Epidermal melanocyte (primary cell): ENCODE measurements around the gene HLF.

ENCODE experiments used
- DNase-seq: peaks from one replicate; pipeline ENCODE4 v3.0.0; 2011; ENCODE audit warnings: low spot score; ENCODE audit not compliant: insufficient read length

The HLF gene

DNA sequence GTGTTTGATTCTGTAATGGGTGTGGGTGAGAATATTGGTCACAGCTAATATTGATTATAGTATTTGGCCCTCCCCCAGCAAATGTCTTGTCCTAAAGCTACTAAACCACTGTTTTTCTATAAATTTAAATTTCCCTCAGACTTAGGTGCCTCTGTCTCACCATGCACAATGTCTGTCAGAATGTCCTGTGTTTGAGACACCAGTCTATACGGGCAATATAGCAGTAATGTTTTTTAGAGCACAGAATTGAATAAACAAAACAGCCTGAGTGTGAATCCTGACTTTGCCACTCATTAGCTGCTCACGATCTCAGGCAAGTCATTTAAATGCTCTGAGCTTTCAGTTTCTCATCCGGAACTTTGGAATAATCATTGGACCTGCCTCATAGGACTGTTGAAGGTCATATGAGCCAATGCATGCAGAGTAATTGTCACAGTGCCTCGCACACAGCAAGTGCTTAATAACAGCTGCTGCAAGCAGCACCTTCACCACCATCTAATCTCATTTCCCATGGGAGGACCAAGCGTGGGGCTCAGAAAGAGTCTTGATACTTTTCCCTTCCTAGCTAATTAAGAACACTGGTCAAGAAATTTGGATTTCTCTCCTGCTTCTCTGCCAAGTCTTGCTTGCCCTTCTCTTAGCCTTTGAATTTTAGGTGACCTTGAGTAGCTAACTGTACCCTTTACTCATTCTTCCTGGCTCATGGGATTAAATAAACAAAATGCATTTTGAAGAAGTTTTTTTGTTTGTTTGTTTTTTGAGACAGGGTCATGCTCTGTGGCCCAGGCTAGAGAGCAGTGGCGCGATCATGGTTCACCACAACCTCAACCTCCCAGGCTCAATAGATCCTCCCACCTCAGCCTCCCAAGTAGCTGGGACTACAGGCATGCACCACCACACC is 9.8 kb downstream of the HLF start:
- no peak for DNase-seq

GRCh38 chr17:55275894-55276804 is 11.4 kb downstream of the HLF start:
- no peak for DNase-seq

DNA sequence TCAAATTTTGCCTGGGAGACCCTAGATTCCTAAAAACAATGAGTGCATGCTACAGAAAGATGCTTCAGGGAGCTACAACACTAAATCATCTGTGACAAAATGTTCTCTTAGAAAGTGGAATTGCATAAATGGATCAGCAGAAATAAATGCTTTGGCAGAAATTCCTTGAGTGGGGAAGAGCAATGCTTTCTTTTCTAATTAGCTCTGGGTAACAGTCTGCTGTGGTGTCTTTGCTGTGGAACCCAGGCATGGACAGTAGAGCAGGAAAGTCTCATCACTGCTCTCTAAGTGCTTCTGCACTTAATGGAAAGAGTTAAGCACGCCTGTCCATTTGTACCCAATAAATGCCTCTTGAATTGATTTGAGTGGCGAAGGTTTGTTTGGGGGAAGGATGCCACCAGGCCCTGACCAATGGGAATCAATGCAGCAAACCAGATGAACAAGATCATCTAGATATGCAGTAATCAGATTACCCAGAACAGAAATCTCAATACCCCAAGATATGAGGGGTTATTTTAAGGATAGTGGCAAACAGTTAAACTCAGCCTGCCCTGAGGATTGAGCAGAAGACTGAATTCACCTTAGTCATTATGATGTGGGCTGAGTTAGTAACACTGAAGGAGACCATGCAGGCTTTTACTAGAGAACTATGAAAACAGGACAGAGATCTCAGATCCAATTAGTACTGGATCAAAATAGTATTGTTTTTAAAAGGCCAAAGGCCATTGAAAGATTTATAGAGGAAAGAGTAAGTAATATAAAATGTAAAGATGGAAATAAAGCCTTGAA is 13.6 kb downstream of the HLF start:
- no peak for DNase-seq

DNA sequence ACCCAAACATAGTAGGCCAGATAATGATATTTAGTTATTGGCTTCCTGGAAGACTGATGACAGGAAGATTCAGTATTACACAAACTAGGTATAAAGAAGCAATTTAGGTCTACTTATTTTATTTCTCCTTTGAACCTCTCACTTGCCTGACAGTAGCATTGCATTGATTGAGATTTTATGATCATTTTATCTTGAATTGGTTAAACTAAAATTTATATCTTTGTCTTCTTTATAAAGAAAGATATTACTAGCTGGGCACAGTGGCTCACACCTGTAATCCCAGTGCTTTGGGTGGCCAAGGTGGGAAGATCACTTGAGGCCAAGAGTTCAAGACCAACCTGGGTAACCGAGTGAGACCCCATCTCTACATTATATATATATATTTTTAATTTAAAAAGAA is 14.4 kb downstream of the HLF start:
- DNase-seq: no peak

- DNase-seq: no peak
Measured at GRCh38 chr17:55279788-55280187, 15.0 kb downstream of the HLF start.

- no peak for DNase-seq
Measured at GRCh38 chr17:55280212-55280611, 15.5 kb downstream of the HLF start.

DNA sequence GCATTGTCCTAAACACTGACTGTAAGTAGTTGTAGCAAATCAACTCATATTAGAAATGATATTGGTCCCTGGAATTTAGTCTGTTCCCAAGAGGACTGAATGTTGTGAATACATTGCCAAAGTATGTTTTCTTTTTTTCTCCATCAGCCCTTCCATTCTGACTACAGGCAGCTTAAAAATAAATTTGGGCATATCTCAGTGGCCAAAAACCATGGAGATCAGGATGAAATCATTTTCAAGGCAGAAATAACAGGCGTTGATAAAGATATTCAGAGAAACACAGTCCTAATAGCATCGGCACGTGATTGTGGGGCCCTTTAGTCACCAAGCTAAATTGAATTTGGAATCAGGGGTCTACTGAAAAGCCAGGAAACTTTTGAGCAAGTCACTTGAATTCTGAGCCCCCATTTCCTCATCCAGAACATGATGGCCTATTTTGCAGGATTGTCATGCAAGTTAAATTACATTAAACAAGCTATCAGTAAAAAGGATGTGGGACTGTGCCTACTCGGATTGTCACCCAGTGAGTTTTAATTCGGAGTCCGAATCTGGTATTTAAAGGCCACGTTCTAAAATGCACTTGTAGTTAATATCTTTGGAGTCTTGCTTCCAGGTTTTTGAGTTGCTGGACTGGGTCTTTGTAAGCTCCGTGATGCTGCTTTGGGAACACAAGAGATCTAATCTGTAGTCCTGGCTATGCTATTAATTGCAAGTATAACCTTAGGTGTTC is 17.1 kb downstream of the HLF start:
- DNase-seq: no peak

DNA sequence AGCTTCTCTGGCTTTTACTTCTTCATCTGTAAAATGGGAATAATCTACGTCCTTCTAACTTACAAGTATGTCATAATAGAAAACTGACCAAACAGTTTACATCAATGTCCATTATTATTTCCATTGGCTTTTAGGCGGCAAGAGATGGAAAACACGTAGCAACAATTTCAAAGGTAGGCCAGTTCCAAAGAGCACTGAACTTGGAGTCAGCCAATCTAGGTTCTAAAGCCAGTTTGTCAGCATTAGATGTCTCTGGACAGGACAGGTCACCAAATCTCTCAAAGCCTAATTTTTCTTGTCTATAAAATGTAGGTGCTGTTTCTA is 17.6 kb downstream of the HLF start:
- no peak for DNase-seq

DNA sequence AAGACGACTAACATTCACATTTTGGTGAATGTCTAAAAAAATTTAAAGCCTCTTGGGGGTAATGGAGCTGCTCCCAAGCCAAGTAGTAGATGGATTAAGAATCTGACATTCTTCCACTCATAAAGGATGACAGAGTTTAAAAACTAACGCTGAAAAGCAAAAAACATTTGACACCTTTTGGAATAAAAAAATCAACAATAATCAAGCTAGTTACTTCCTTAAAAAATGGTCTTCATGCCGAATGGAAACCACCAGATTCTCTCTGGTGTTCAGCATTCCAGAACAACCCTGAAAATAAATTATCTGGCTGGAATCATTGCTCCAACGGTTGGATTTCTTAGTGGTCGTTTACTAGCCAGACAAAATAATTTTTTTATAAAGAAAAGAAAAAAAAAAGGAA is 18.0 kb downstream of the HLF start:
- no peak for DNase-seq

- no peak for DNase-seq
Measured at GRCh38 chr17:55283256-55283965, 18.7 kb downstream of the HLF start.

GRCh38 chr17:55284001-55284884 is 19.5 kb downstream of the HLF start:
- no peak for DNase-seq

- DNase-seq: no peak
Measured at GRCh38 chr17:55284944-55285339, 20.2 kb downstream of the HLF start.

- no peak for DNase-seq
Measured at GRCh38 chr17:55285340-55286301, 20.9 kb downstream of the HLF start.

- no peak for DNase-seq
Measured at GRCh38 chr17:55286681-55287589, 22.2 kb downstream of the HLF start.

DNA sequence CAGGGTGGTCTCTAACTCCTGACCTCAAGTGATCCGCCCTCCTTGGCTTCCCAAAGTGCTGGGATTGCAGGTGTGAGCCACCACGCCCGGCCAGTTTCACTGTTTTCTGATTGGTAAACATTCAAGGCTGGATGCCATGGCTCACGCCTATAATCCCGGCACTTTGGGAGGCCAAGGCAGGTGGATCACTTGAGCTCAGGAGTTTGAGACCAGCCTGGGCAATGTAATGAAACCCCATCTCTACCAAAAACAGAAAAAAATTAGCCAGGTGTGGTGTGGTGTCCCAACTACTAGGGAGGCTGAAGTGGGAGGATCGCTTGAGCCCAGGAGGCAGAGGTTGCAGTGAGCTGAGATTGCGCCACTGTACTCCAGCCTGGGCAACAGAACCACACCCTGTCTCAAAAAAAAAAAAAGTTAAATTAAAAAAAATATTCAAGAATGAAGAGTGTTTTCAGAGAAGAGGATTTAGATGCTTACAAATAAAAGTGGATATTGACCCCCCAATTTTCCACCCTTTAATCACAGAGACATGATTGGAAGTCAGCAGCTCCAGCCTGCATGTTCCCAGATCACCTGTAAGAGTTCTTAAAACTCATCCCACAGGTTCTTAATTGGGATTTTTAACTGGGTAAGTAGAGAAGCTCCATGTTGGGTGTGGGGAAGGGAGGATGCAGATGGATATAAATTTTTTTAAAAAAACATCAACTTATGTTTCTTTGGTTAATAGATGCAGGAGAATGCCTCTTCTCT is 23.8 kb downstream of the HLF start:
- no peak for DNase-seq

DNA sequence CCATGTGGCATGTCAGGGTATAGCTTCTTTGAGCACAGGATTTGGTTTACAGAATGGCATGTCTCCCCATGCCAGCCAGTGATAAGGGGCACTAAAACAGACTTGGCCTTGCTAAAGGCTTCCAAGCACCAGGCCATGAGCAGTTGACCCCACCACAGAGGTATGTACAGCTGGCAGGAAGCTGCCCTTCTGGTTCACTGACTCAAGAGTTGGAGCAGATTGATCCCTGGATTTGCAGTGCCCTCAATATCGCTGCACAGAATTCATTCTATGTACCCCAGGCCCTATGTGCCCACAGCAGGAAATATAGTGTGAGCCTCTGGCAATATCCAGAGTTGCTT is 24.3 kb downstream of the HLF start:
- no peak for DNase-seq

DNA sequence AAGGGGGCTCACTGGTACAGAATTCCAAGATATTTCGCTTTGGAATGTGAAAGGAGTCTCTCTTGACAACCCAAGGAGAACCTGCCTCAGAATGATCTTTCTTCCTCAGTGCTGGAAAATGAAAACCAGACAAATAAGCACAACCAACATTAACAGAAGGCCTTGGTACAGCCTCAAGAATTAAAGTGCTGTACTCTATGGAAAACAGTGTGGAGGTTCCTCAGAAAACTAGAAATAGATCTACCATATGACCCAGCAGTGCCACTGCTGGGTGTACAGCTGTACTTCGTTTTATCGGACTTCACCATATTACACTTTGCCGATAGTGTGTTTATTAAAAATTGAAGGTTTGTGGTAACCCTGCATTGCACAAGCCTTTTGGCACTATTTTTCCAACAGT is 25.2 kb downstream of the HLF start:
- no peak for DNase-seq
